ENCODE data around the gene GALR2.
"Not testable (repeated sequence)": the region's sequence is repeated elsewhere in the genome, so short reads cannot be mapped to it uniquely, and the experiment has no call there.

GALR2 gene

DNA sequence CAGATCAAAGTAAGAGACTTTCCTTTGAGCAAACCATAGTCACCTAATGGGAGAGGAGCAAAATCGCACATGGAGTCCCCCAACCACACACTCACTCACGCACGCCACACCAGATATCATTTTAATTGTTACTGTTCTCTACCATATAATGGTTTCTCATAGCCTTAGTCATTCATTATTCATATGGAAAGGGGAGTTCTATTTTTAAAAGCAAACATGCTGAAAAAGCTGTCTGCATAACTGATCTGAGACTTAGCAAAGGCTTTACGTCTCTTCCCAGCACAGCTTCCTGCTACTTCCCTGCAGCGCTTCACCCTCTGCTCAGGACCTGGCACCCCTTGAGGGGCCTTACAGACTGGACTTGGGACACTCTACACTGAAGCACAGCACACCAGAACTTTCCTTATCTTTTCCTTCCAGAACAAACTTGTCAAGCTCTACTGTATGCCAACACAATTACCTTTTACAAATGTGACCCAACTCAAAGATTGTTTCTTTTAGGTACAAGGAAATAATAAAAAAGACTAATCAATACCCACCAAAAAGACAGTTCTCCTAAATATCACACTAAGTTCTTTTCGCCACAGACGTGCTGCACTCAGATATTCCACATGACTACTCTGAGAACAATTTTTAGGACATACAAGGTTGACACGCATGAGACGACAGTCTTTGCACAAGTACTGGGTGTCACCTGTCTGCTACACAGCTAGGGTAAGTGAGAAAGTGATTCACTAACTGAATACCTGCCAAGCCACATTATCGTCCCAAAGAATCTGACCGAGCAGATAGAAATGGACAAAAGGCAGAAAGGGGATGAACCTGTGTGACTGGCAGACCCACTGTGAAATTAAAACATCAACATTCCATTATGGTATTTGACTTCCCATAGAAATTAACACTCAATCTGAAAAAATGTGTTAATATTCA lies 23.8 kb upstream of the GALR2 start:
- DNase-seq (ENCODE audit: low read depth): no peak

DNA sequence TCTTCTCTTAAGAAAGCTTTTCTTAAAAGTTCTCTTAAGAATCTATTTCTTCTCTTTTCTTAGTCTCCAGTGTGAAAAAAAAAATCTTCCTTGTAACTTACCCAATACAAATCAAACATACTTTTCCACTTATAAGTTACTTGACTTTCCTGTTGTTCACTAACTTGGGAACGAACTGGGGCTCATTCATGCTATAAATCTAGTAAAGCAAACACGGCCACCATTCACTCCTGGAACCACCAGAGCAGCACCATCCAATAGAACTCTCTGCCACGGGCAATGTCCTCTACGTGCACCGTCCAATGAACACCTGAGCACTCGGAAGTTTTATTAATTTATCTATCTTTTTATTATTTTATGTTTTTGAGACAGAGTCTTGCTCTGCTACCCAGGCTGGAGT lies 23.0 kb upstream of the GALR2 start:
- no peak for DNase-seq (ENCODE audit: low read depth)

DNA sequence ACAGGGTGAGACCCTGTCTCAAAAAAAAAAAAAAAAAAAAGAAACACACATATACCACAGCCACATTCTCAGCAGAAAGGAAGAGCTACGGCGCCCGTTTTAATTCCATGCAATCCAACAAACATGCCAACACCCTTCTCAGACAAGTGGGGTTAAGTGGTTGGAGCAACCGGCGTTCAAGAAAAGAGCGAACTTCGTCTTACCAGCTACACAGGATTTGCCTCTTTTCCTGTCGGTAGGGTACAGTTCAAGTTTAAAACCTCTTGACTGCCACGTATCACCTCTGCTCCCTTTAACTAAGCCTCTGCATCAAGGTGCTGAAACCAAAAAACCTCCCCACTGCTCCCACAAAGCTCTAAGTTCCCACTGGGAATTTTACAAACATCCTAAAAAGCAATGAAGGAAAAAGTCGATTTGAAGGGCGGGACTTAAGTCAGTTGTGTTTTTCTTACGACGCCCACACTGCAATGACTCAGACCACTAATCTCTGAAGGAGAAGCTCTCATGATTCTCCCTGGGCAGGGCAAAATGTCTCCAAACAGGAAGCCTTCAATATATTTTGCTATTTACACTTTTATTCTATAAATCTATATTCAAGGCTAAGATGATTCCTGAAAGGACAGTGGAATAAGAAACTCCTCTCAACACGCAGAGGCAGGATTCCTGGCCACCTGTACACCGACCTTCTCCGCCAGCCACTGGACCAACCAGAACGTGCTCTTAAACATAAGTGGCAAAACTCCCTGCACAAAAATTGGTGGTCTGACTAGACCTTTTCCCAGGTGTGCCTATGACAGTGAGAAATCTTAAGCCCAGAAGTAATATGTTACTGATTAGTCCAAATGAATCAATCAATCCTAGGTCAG lies 21.1 kb upstream of the GALR2 start:
- no peak for DNase-seq (ENCODE audit: low read depth)

DNA sequence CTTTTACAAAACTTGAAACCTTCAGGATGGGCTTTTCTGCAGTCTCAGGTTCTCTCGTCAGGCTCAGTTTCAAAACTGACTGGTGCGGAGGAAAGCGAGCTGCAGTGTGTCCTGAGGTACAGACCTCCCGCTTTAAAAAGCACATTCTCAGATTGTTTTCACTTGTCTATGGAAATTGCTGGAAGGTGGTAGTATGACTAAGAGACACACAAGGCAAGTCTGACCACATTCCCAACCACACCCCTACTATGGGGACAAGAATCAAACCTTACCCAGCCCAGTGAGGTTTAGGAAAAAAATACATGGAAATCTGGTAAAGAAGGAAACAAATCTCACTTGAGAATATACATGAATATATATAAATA lies 20.5 kb upstream of the GALR2 start:
- DNase-seq (ENCODE audit: low read depth): no peak

DNA sequence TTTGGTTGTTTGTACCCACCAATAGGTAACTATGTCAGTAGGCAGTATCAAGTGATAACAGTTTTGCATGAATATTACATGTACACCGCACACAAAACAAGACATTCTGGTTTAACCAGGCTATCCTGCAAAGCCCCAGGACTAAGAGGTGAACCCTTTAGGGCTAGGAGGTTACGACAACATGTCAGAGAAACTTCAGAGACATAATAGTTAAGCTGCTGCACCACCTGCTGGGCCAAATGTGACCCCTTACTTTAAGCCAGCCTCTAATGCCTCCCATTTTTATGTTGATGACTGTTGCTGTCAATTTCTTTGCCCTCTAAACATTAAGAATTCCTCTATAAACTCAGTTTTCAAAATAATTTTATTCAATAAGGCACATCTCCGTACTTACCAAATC lies 17.7 kb upstream of the GALR2 start:
- DNase-seq (ENCODE audit: low read depth): no peak

DNA sequence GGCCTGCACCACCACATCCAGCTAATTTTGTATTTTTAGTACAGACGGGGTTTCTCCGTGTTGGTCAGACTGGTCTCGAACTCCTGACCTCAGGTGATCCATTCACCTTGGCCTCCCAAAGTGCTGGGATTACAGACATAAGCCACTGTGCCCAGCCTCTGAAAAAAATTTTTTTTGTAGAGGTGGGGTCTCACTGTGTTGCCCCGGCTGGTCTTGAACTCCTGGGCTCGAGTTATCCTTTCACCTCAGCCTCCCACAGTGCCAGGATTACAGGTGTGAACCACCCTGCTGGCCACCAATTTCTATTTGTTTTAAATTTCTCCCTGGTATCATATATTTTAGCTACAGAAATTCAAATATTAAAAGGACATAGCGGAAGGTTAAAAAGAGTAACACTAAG lies 16.3 kb upstream of the GALR2 start:
- DNase-seq (ENCODE audit: low read depth): not testable (repeated sequence)

DNA sequence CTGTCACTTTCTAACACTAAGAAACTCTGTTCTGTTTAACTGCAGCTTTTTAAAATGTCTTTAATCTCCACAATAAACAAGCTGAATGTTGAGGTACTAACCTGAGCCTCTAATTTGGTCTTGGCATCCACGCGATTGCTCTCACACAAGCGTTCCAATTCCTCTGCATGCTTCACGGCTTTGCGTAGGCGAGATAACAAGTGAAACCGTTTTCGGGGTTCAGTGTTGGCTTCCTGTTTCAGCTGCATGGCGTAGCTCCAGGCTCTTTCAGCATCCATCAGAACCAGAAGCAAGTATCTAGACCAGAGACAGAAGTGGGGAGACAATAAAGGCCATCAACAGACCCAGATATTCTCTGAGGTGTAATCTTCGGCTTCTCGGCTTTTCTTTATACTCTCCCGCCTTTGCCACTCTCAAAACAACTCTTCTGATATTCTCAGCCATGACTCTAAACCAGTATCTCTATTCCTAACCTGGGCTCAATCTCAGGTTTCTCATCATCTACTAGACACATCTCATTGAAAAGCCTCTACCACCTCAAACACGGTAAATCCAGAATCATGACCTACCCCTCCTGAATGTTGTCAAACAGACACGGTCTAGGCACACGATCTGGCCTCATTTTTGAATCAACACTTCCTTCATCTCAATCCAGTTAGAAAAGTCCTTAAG lies 10.6 kb upstream of the GALR2 start:
- no peak for DNase-seq (ENCODE audit: low read depth)

DNA sequence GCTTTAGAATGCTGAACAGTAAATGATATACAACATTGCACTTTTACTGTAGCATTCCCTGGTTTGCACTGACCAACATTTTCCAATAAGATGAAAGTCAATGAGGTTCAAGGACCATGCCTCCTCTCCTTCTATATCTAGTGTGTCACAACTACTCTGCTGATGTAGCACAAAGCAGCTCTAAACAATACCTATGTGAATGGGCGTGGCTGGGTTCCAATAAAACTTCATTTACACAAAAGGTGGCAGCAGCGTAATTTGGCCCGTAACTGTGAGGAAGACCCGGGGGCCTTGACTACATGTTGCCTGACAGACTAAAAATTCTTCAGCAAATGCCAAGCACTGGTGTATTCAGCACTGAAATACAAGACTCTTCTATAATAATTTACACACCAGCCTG lies 8.8 kb upstream of the GALR2 start:
- DNase-seq (ENCODE audit: low read depth): no peak

DNA sequence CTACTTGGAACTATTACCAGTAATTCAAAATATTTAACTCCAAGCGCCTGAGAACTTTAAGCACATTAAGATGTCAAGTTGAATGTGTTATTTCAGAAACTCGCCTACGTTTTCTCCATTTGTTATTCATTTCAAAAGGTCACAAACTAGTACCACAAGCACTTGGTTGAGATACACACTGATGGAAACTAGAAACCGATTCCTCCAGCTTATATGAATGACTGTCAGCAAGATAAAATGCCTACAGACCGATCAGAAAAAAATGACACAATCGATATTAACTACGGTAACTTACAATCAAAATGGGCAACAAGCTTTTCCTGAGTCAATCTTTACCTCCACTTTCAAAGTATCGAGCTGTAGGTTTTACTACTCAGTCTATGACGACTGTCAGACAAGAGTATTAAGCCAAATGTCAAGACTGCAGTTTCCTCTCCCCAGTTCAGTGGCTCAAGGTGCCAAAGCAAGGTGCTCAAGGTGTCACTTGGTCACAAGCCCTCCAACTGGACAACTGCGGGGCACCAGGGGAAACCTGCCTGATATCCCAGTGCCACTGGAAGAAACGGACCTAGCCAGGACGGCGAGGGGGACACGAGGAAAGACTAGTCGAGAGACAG lies 2.9 kb upstream of the GALR2 start:
- no peak for DNase-seq (ENCODE audit: low read depth)

DNA sequence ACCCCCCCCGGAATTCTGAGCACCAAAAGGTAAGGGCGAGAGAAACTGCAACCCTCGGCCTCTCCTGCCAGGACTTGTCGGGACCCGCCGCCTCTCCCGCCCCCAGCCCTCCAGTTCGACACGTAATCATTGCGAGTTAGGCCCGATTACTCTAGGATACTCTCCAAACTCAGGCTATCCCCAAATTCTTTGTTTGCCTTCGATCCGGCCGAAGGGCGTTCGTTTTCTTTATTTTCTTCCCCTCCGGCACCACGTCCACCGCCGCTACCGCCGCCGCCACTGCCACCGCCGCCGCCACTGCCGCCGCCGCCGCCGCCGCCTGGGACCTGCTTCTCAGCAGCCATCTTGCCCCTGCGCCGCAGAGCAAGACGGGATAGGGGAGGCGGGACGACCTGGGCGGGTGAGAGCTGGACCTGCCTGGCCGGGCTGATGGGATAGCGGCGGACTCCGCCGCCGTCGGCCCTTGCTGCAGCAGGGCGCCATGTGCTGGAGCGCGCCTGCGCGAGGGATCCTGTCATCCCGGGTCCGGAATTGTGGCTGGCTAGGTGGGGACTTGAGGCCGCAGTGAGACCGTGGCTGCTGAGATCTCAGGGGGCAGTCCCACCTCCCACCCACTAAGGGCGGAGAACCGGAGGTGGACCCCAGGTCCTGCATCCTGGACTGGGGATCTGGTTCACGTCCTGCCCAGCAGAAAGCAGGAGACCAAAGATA lies 2.3 kb upstream of the GALR2 start, which contains the start of gene SRP68:
TSS of gene SRP68 (minus strand) at position 370 of the 711 bp plus-strand sequence. CDS start at position 344, 26 bp downstream.
- peak; percentile 80 for DNase-seq (ENCODE audit: low read depth)

DNA sequence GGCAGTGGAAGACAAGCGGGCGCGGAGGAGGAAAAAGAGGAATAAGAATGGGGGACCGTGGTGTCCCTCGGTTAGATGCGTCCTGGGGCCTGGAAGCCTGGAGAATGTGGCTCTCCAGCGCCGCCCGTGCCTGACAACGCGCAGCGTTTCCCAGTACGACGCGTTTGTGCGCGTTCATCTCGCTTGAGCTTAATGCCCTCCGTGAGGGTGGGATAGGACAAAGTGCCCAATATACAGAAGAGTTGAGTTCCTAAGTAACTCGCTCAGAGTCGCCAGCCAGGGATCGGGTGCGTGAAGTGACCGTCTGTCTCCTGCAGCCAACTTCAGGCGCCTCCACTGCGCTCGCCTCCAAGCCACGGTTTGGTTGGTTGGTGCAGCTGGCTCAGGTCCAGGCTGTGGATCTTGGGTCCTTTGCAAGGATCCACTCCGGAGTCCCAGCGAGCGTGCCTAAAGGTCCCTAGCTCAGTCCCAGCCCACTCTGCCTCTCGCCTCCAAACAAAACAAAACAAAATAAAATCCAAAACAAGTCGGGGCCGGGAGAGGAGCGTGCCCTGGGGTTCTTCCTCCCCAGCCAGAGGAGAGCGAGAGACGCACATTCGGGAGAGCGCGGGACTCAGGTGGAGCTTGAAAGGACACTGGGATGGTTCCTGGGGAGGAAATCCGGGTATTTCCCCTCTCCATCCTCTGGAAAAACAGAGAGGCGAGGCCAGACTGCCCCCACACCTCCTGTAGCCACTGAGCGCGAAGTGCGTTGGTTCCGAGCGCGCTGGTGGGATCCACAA lies 974 bp downstream of the GALR2 start:
- DNase-seq (ENCODE audit: low read depth): no peak

DNA sequence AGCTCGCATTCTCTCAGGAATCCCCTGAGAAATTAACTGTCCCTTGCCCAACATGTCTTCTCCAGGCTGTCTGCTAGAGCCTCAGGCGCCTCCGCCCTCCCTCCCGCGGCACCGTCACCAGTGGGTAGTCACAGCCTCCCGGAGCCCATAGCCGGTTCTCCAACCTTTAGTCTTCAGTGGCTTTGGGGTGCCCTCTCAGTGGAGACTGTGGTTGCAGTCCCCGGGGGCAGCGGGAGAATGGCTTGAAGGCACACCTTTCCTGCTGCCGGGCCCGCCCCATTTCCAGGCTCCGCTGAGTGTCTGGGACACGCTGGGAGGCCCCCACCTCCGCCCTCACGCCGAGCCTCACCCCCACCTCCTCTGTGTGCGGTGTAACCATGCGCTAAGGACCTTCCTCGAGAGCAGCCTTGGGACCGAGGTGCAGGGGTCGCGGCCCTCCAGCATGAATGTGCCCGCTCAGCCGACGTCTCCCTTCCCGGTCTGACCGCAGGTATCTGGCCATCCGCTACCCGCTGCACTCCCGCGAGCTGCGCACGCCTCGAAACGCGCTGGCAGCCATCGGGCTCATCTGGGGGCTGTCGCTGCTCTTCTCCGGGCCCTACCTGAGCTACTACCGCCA lies 1.7 kb downstream of the GALR2 start:
- no peak for DNase-seq (ENCODE audit: low read depth)

DNA sequence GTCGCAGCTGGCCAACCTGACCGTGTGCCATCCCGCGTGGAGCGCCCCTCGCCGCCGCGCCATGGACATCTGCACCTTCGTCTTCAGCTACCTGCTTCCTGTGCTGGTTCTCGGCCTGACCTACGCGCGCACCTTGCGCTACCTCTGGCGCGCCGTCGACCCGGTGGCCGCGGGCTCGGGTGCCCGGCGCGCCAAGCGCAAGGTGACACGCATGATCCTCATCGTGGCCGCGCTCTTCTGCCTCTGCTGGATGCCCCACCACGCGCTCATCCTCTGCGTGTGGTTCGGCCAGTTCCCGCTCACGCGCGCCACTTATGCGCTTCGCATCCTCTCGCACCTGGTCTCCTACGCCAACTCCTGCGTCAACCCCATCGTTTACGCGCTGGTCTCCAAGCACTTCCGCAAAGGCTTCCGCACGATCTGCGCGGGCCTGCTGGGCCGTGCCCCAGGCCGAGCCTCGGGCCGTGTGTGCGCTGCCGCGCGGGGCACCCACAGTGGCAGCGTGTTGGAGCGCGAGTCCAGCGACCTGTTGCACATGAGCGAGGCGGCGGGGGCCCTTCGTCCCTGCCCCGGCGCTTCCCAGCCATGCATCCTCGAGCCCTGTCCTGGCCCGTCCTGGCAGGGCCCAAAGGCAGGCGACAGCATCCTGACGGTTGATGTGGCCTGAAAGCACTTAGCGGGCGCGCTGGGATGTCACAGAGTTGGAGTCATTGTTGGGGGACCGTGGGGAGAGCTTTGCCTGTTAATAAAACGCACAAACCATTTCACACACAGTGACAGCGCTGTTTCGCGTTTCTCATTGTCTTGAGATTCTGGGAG lies 2.4 kb downstream of the GALR2 start:
- DNase-seq (ENCODE audit: low read depth): no peak

DNA sequence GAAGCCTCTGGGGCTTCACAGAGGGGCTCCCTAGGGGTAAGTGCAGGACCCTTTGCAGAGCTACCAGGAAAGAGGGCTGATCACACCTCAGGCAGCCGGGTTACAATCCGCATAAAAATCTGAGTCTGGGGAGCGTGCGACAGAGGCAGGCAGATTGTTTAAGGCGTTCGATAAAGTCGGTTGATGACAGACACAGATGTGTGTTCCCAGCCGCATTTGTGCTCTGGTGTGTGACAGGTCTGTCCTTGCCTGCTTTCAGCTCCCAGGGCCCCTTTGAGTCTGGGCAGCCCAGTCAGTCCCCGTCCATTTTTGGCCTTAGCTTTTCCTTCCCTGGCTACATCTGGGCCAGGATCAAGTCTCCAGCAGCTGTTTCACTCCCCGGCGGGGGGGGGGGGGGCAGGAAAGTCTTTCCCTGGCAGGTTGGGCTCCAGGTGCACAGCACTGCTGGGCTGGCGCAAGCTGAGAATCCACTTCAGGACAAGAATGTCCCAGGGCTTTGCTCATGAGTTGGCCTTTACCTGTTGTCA lies 3.1 kb downstream of the GALR2 start:
- DNase-seq (ENCODE audit: low read depth): no peak

DNA sequence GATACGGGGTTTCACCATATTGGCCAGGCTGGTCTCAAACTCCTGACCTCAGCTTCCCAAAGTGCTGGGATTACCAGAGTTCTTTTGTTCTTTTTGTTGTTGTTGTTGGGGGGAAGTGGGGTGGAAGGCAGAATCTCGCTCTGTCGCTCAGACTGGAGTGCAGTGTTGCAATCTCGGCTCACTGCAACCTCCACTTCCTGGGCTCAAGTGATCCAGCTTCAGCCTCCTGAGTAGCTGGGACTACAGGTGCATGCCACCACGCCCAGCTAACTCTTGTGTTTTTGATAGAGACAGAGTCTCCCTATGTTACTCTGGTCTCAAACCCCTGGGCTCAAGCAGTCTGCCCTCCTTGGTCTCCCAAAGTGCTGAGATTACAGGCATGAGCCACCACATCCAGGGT lies 3.8 kb downstream of the GALR2 start:
- not testable (repeated sequence) for DNase-seq (ENCODE audit: low read depth)

DNA sequence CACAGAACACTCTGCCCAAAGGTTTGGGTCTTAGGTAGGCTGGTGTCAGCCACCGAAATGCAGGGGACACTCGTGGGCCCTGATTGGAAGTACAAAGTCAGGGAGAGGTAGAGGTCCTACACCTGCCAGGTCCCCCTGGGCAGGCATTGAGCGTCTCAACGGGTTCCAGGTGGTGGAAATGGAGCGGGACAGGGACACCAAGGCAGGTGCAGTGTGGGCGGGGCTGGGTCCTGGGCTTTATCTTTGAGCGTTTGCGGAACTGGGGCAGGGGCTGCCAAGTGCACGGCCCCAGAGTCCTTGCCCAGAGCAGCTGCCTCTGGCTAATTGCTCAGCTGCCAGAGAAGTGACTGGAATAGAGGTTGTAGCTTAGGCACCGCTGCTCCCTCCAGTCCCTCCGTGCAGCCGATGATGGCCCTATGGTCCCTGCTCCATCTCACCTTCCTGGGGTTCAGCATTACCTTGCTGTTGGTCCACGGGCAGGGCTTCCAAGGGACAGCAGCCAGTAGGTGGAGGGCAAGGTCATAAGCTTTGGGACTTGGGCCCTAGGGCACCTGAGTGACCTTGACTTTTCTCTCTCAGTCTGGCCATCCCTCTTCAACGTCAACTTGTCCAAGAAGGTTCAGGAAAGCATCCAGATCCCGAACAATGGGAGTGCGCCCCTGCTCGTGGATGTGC lies 4.4 kb downstream of the GALR2 start, which contains the start of gene ZACN:
TSS of gene ZACN (plus strand) at position 323 of the 675 bp plus-strand sequence. CDS start at position 406, 83 bp downstream.
- DNase-seq (ENCODE audit: low read depth): no peak

DNA sequence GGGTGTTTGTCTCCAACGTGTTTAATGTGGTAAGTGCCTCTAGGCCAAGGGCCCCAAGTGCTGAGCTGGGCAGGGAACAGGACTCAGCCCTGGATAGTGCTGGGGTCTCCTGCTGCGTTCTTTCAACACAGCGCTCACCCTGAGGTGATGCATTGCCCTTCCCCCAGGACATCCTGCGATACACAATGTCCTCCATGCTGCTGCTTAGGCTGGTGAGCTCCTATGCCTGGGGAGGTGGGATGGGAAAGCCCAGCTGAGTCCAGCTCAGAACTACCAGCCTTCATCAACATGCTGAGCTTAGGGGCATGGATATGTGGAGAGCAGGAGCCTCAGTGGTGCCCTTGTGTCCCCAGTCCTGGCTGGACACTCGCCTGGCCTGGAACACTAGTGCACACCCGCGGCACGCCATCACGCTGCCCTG lies 5.0 kb downstream of the GALR2 start:
- DNase-seq (ENCODE audit: low read depth): no peak

Data from activated T-cell treated with anti-CD3 and anti-CD28 coated beads for 24 hours (primary cell).